Activated CD8-positive, alpha-beta memory T cell treated with anti-CD3 and anti-CD28 coated beads, Interleukin-2, amount 50 U/mL, for 4 hours (primary cell): ENCODE results near the gene FYTTD1.
A peak's percentile ranks its signal among the peaks of the same experiment; 100 is the strongest.
"Not testable (repeated sequence)": the region's sequence is repeated elsewhere in the genome, so short reads cannot be mapped to it uniquely, and the experiment has no call there.

Source experiments
- DNase-seq: peaks from one replicate; pipeline ENCODE4 v3.0.0-alpha.2; 2020

The FYTTD1 gene, protein sequence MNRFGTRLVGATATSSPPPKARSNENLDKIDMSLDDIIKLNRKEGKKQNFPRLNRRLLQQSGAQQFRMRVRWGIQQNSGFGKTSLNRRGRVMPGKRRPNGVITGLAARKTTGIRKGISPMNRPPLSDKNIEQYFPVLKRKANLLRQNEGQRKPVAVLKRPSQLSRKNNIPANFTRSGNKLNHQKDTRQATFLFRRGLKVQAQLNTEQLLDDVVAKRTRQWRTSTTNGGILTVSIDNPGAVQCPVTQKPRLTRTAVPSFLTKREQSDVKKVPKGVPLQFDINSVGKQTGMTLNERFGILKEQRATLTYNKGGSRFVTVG

GRCh38 chr3:197749601-197750395, at the start of gene FYTTD1:
FYTTD1 (plus strand) TSS chr3:197749883; CDS start chr3:197749972, 89 bp downstream.
- peak; percentile 91 for DNase-seq

DNA sequence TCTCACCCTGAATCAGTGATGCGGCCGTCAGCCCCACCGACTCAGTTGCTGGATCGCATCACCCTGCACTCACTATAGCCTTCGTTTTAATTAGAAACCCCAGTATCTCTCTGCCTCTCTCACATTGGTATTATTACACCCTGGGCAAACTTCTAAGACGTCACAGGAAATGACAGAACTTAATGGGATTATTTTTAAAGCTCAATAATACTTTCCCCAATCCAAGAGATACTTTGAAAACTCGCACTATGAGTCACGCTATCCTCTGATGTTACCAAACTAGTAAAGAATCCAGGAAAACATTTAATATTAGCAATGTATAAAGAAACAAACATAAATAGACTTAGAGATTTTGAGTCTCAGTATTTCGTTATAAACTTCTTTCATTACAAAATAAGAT, 49.6 kb upstream of the FYTTD1 start:
- DNase-seq = no peak

GRCh38 chr3:197701841-197702240, 47.8 kb upstream of the FYTTD1 start:
- no peak for DNase-seq

- no peak for DNase-seq
Observed at GRCh38 chr3:197706658-197707057, 43.0 kb upstream of the FYTTD1 start.

- no peak for DNase-seq
Observed at GRCh38 chr3:197709135-197709534, 40.5 kb upstream of the FYTTD1 start.

GRCh38 chr3:197710965-197711364, 38.7 kb upstream of the FYTTD1 start:
- DNase-seq = not testable (repeated sequence)

- DNase-seq = peak; percentile 83
Observed at GRCh38 chr3:197711973-197712707, 37.5 kb upstream of the FYTTD1 start.

DNA sequence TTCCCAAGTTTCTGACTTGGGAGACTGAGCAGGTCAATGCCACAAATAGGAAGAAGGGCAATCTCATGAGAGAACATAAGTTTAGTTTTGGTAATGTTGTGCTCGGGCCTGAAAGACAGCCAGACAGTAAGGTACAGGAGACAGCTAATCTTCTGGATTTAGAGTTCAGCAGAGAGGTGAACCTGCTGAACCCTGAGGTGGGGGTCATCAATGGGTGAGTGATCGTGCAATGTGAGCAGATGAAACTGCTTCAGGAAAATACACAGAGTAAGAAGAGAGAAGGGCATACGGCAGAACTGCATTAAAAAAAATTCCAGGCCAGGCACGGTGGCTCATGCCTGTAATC, 36.2 kb upstream of the FYTTD1 start:
- DNase-seq = no peak

DNA sequence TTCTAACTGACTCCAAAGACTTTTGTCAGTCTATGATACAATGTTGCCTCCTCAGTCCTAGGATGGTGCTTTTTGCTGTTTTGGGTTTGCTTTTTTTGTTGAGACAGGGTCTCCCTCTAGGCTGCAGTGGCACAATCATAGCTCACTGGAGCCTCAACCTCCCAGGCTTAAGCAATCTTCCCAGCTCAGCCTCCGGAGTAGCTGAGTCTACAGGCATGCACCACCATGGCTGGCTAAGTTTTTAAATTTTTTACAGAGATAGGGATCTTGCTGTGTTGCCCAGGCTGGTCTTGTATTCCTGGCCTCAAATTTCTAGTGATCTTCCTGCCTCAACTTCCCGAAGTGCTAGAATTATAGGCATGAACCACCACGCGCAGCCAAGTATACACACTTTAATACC, 35.4 kb upstream of the FYTTD1 start:
- no peak for DNase-seq

DNA sequence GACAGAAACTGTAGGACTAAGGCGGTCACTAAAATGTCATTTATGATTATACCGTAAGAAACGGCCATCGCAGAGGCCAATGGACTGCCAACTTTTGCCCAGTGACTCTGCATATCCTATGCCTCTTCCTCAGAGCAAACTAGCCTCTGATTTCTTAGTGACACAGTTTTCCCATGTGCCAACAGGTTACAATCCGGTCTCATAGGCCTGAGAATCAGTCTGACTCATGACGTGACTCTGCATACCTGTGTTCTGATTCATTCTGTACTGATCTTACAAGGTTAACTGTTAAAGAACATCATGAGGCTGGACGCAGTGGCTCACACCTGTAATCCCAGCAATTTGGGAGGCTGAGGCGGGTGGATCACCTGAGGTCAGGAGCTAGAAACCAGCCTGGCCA, 30.8 kb upstream of the FYTTD1 start:
- DNase-seq = no peak

GRCh38 chr3:197720694-197721093, 29.0 kb upstream of the FYTTD1 start:
- no peak for DNase-seq

DNA sequence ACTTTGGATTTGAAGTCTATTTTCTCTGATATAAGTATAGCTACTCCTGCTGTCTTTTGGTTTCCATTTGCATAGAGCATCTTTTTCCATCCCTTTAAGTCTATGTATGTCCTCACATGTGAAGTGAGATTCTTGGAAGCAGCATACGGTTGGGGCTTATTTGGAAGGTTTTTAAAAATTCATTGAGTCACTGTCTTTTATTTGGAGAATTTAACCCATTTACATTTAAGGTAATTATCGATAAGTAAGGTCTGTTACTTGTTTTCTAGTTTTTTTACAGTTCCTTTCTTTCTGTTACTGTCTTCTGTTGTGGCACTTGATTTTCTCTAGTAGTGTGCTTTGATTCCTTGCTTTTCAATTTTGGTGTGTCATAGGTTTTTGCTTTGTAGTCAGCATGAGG, 26.9 kb upstream of the FYTTD1 start:
- no peak for DNase-seq

DNA sequence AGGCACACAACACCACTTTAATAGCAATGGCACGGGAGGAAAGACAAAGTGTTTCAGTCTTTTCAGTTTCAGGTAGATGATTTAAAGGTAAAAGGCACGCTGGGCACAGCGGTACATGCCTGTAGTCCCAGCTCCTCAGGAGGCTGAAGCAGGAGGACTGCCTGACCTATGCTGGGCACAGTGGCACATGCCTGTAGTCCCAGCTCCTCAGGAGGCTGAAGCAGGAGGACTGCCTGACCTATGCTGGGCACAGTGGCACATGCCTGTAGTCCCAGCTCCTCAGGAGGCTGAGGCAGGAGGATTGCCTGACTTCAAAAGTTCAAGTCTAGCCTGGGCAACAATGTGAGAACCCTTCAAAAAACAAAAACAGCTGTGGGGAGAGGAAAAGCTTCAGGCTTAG, 21.8 kb upstream of the FYTTD1 start:
- not testable (repeated sequence) for DNase-seq

DNA sequence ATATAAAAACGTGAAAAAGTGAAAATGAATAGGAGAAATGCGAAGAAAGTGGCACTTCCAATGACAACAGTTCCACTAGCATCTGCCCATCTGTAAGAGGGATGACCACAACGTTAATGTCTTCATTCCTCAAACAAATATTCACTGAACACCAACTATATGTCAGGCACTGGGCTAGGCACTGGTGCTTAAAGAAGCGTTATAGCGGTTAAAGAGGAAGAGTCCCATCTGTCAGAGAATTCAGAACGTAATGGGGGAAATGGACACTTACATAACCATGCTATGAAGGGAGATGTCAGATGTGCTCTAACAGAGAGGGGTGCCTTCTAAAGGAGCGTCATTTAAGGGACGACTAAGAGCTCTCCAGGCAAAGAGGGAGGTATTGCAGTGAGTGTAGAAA, 21.2 kb upstream of the FYTTD1 start:
- no peak for DNase-seq

- DNase-seq = no peak
Observed at GRCh38 chr3:197730200-197730599, 19.5 kb upstream of the FYTTD1 start.

DNA sequence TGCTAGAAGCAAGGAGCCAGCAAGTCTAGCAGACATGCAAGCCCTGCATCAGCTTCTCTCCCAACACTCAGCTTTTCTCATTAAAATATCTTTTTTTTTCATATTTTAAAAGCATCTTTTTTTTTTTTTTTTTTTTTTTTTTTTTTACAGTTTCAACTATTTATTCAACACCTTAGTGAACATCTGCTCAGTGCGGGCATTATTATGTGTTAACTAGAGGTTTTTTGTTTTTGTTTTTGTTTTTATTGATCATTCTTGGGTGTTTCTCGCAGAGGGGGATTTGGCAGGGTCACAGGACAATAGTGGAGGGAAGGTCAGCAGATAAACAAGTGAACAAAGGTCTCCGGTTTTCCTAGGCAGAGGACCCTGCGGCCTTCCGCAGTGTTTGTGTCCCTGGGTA, 18.9 kb upstream of the FYTTD1 start:
- DNase-seq = not testable (repeated sequence)

DNA sequence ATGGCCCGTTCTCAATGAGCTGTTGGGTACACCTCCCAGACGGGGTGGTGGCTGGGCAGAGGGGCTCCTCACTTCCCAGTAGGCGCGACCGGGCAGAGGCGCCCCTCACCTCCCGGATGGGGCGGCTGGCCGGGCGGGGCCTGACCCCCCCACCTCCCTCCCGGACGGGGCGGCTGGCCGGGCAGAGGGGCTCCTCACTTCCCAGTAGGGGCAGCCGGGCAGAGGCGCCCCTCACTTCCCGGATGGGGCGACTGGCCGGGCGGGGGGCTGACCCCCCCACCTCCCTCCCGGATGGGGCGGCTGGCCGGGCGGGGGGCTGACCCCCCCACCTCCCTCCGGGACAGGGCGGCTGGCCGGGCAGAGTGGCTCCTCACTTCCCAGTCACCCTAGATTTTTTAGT, 18.2 kb upstream of the FYTTD1 start:
- not testable (repeated sequence) for DNase-seq

GRCh38 chr3:197733042-197733441, 16.6 kb upstream of the FYTTD1 start:
- DNase-seq = no peak

DNA sequence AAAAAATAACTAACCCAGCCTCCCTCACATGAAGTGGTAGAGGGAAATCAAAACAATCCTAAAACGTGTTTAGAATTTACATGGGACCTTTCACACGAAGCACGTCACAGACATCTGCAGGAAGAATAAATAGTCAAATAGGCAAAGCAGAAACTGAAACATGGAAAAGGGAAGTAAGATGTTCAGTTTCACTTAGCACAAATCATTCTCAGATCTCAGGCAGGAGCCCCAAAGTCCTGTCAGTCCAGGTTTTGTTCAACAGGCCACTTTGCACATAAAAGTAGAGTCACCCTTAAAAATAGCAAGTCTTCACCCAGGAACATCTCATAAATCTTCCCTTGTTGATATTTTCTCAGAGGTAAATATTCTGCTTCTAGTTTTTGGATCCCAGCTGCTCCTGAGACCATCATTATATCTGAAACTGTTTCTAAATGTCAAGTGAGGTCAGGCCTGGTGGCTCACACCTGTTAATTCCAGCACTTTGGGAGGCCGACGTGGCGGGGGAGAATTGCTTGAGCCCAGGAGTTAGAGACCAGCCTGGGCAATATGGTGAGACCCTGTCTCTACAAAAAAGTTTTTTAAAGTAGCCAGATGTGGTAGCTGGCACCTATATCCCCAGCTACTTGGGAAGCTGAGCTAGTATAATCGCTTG, 14.9 kb upstream of the FYTTD1 start:
- DNase-seq = no peak

- DNase-seq = peak; percentile 43
Observed at GRCh38 chr3:197736010-197736490, 13.6 kb upstream of the FYTTD1 start.

- peak; percentile 91 for DNase-seq
Observed at GRCh38 chr3:197736491-197737318, 13.0 kb upstream of the FYTTD1 start, which contains the start of gene RUBCN. RUBCN (minus strand) TSS chr3:197736904; CDS start chr3:197736719, 185 bp downstream.

GRCh38 chr3:197737319-197737649, 12.4 kb upstream of the FYTTD1 start:
- DNase-seq = no peak
